GM19035 (cell line): Measurements from ENCODE around the gene CFHR5.
"Not testable (repeated sequence)": the region's sequence is repeated elsewhere in the genome, so short reads cannot be mapped to it uniquely, and the experiment has no call there.

ENCODE experiments used
- ATAC-seq: cut with Tn5 transposase; IDR thresholded peaks from one replicate; pipeline ENCODE4 v1.9.1; 2021; ENCODE audit not compliant: unreplicated experiment

Gene CFHR5

DNA sequence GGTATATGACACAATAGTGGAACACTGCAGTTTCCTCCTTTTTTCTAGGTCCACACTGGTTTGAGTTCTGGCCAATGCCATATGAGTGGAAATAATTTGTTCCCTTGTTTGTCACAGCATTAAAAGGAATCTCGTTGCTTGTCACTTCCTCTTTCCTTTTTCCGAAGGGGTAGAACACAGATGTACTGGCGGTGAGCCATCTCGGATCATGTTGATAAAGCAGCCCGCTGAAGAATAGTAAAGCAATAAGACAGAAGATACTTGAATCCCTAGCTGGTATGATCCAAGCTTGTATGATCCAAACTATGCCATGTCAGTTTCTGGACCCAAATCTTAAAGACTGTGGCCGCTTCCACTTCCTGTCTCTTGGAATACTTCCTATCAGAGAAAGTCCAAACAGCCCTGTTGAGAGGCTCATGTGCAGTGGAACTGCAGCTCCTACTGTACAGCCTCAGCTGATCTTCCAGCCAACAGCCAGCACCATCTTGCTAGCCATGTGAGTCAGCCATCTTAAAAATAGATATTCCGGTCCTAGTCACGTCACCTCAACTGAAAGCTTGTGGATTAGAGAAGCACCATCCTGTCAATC, 40.3 kb downstream of the CFHR5 start:
- ATAC-seq = no peak

GRCh38 chr1:197021716-197022115, 44.4 kb downstream of the CFHR5 start:
- ATAC-seq = no peak

DNA sequence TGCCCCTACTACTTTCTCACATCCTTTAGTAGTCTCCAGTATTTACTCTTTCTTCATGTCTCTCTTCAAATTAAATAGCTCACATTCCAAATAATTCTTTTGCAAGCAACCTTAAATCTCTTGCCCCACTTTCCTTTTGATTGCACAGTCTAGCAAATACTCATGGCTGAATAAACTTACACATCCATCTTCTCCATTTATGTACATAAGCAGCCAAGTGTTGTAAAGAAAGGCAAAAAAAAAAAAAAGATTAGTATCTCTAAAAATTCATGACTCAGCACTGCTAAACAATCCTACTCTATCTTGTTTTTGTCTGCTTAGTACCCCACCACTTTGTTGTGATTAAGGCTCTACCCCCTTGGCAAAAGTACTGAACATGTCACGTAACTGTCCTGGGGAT, 47.1 kb downstream of the CFHR5 start:
- ATAC-seq = no peak

- no peak for ATAC-seq
Measured at GRCh38 chr1:197027359-197027758, 50.0 kb downstream of the CFHR5 start.

GRCh38 chr1:197029749-197030148, 52.4 kb downstream of the CFHR5 start:
- ATAC-seq = no peak

DNA sequence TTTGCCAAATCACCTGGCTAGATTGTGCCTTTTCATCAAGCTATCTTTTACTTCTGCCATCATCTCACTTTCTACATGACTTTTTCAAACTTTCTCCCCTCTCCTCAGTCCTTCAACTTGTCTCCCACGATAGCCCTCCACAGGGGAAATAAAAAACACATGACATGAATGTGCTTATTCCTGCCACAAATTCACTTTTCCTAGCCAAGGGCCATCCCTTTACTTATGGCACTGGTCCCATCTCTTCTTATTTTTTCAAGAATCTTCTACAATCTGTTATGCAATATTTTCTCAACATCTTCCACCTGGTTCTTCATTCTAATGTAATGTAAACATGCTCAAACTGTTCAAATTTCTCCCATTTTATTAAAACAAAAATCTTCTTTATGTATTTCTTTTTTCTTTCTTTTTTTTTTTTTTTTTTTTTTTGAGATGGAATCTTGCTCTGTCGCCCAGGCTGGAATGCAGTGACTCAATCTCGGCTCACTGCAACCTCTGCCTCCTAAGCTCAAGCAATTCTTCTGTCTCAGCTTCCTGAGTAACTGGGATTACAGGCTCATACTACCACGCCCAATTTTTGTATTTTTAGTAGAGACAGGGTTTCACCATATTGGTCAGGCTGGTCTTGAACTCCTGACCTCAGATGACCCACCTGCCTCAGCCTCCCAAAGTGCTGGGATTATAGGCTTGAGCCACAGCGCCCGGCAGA, 57.4 kb downstream of the CFHR5 start:
- ATAC-seq = not testable (repeated sequence)

DNA sequence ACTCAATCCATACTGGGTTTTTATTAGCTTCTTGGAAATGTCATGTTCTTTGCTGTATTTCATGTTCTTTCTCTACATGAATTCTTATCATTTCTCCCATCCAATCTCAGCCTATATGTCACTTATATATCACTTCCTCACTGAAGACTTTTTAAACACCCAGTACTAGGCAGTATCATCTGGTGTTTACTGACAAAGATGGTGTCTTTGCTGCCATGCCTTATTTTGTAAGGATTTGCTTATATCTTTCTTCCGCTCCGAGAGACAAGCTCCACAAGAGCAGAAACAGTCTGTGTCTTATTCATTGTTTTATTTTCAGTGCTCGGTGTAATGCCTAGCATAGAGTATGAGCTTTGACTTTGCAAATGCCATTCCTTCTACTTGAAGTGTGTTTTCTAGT, 59.5 kb downstream of the CFHR5 start:
- ATAC-seq = no peak

DNA sequence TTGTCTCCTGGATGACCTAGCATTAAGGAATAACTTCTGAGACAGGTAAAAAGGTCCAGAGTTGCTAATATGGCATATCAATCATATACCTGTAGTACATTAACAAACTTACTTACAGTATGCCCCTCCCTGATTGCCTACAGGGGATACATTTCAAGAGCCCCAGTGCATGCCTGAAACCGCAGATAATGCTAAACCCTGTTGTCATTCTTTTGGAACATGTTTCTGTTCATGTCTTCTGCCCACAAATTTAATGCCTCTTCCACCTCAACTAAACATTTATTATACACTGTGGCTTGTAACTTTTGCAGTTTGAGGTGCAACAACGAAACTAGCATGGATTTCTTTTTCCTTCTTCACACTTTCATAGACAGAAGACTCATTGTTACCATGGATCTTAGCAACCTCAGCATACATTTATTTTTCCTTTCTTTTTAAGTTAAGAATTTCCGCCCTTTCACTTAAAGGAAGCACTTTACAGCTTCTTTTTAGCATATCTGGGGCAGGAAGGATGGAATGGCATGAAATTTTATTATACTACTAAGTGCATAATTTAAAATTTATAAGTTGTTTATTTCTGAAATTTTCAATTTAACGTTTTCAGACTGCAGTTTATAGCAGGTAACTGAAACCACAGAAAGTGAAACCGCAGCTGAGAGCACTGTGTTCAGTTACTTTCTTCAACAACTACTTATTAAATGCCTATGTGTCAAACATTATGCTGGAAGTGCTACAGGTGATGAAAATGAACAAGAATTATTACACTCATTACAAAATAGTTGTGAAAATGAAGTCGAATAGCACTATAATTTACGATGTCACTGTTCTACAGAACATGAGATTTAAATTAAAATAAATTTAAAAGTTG, 64.4 kb downstream of the CFHR5 start:
- no peak for ATAC-seq

- no peak for ATAC-seq
Measured at GRCh38 chr1:197042676-197043341, 65.5 kb downstream of the CFHR5 start.

- ATAC-seq = no peak
Measured at GRCh38 chr1:197049100-197049499, 71.7 kb downstream of the CFHR5 start.
